Right lobe of liver (tissue), 4 donors: Measurements from ENCODE around the gene SPRR1A.

ENCODE experiments used
- POLR2A ChIP-seq: fragments of 450-650 bp; IDR thresholded peaks from one replicate; pipeline ENCODE4 v1.6.1; 2017; ENCODE audit warnings: antibody characterized with exemption, mild to moderate bottlenecking
- TF ChIP-seq, protein P1 (sequence below), 4 donors: fragments of 200-600 bp in 3 of 4; fragments of 450-650 bp in 1 of 4; IDR thresholded peaks; one replicate each; pipeline versions ENCODE4 v1.5.1 to v1.8.0; 2016 to 2022; ENCODE audit warnings: antibody characterized with exemption in 4 of 4, mild to moderate bottlenecking in 2 of 4
- donor health status: DM: no; HTN: no; CAD: no.
- donor health status: DM: no; HTN: no; CAD: no.
- donor health status: DM: no; HTN: yes; CAD: no.

- TF ChIP-seq, protein P1, sequence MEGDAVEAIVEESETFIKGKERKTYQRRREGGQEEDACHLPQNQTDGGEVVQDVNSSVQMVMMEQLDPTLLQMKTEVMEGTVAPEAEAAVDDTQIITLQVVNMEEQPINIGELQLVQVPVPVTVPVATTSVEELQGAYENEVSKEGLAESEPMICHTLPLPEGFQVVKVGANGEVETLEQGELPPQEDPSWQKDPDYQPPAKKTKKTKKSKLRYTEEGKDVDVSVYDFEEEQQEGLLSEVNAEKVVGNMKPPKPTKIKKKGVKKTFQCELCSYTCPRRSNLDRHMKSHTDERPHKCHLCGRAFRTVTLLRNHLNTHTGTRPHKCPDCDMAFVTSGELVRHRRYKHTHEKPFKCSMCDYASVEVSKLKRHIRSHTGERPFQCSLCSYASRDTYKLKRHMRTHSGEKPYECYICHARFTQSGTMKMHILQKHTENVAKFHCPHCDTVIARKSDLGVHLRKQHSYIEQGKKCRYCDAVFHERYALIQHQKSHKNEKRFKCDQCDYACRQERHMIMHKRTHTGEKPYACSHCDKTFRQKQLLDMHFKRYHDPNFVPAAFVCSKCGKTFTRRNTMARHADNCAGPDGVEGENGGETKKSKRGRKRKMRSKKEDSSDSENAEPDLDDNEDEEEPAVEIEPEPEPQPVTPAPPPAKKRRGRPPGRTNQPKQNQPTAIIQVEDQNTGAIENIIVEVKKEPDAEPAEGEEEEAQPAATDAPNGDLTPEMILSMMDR (IDR thresholded peaks at IDR 0.05): no peak
- no peak for TF ChIP-seq POLR2A
Measured at GRCh38 chr1:153032073-153032472, 48.2 kb downstream of the SPRR1A start.
